Esophagus muscularis mucosa (tissue), 4 donors: ENCODE results near the gene PPP6R2. TPM values are rescaled to one million over a fixed set of nuclear protein-coding genes. Genes with fewer than 3 reads are reported as not detected.

Experiments used
- DNase-seq: peaks from one replicate; pipeline ENCODE4 v3.0.0-alpha.2; 2017; ENCODE audit errors: extremely low spot score
- H3K27ac ChIP-seq, 4 donors: fragments of 200-600 bp; sonication (generic); replicated peaks in 1 of 4; 1 replicate in 3 of 4; 2 replicates in 1 of 4; pipeline ENCODE4 v1.5.1; 2016 to 2019; ENCODE audit warnings: mild to moderate bottlenecking in 1 of 4
- H3K27me3 ChIP-seq, 4 donors: fragments of 200-600 bp; sonication (generic); one replicate each; pipeline versions ENCODE4 v1.5.1 to v1.6.0; 2016 to 2019
- H3K36me3 ChIP-seq, 4 donors: fragments of 200-600 bp; sonication (generic); one replicate each; pipeline ENCODE4 v1.5.1; 2016 to 2019
- H3K4me1 ChIP-seq, 4 donors: fragments of 200-600 bp; sonication (generic); one replicate each; pipeline ENCODE4 v1.5.1; 2016 to 2019
- H3K4me3 ChIP-seq, 4 donors: fragments of 200-600 bp; sonication (generic); 1 replicate in 2 of 4; 2 replicates in 2 of 4; pipeline ENCODE4 v1.5.1; 2016 to 2019; ENCODE audit warnings: mild to moderate bottlenecking in 4 of 4, moderate library complexity in 1 of 4
- H3K9me3 ChIP-seq, 4 donors: fragments of 200-600 bp; sonication (generic); 1 replicate in 3 of 4; 2 replicates in 1 of 4; pipeline ENCODE4 v1.5.1; 2016 to 2019
- EP300 ChIP-seq: sonication (generic); formaldehyde crosslinking; IDR thresholded peaks from one replicate; pipeline ENCODE4 v1.6.1; 2017; ENCODE audit warnings: antibody characterized with exemption
- POLR2A ChIP-seq: fragments of 450-650 bp; IDR thresholded peaks from one replicate; pipeline ENCODE4 v1.6.1; 2017; ENCODE audit warnings: antibody characterized with exemption, moderate library complexity, mild to moderate bottlenecking, low read depth
- POLR2AphosphoS5 ChIP-seq, 2 donors: sonication (generic); formaldehyde crosslinking; IDR thresholded peaks; one replicate each; pipeline ENCODE4 v1.6.1; 2017; ENCODE audit warnings: antibody characterized with exemption in 2 of 2
- WGBS: methylation state at CpG from one replicate; pipeline ENCODE4 v1.1.5; 2018; 5-methylcytosine and 5-hydroxymethylcytosine counted together
- intact Hi-C: fragments of 100-400 bp; cut with DNase I; formaldehyde crosslinking; loops from one replicate; pipeline ENCODE4 v1.15.1; 2023
- total RNA-seq, 4 donors: library from RNA; depleted of rRNA; stranded (reverse); fragments of >200 nt; gene quantifications; one replicate each; pipeline versions ENCODE4 v1.1.0 to v1.2.1, GENCODE V29; 2016
- TF ChIP-seq, protein P1 (sequence below), 3 experiments: fragments of 200-600 bp in 2 of 3; fragments of 450-650 bp in 1 of 3; sonication (generic) in 2 of 3; IDR thresholded peaks; one replicate each; pipeline ENCODE4 v1.5.1; 2017 to 2019; ENCODE audit warnings: antibody characterized with exemption in 3 of 3, mild to moderate bottlenecking in 2 of 3, moderate library complexity in 1 of 3

PPP6R2 gene
- total RNA-seq, 4 donors from 2014 or later = 57.7 to 79.4 (median 65.3) TPM

- TF ChIP-seq POLR2AphosphoS5 (IDR thresholded peaks at IDR 0.05) = no peak
- TF ChIP-seq POLR2A = no peak
- no peak for TF ChIP-seq EP300
- TF ChIP-seq, protein P1, sequence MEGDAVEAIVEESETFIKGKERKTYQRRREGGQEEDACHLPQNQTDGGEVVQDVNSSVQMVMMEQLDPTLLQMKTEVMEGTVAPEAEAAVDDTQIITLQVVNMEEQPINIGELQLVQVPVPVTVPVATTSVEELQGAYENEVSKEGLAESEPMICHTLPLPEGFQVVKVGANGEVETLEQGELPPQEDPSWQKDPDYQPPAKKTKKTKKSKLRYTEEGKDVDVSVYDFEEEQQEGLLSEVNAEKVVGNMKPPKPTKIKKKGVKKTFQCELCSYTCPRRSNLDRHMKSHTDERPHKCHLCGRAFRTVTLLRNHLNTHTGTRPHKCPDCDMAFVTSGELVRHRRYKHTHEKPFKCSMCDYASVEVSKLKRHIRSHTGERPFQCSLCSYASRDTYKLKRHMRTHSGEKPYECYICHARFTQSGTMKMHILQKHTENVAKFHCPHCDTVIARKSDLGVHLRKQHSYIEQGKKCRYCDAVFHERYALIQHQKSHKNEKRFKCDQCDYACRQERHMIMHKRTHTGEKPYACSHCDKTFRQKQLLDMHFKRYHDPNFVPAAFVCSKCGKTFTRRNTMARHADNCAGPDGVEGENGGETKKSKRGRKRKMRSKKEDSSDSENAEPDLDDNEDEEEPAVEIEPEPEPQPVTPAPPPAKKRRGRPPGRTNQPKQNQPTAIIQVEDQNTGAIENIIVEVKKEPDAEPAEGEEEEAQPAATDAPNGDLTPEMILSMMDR (IDR thresholded peaks at IDR 0.05) = no peak
- Histone ChIP-seq H3K36me3 (peaks cover 81 to 90% (median 89%) of the 10 kb centered on the region in 4 donors), H3K4me1 (peaks cover 9 to 14% (median 10%) of the 10 kb centered on the region in 4 donors), H3K9me3 (no peaks in the 10 kb centered on the region), H3K4me3 (no peak overlapping the region), H3K27ac (no peak overlapping the region), H3K27me3 (no peaks in the 10 kb centered on the region)
- intact Hi-C loops = no loop called here
- WGBS = 87% methylated on average over 12 of the region's 24 CpGs
- DNase-seq = no peak
Measured at GRCh38 chr22:50464451-50464850, 121.3 kb downstream of the PPP6R2 start.

- H3K4me3 ChIP-seq = no peak overlapping the region
- TF ChIP-seq, protein P1 (IDR thresholded peaks at IDR 0.05) = no peak
- TF ChIP-seq EP300 (no peak), POLR2AphosphoS5 (IDR thresholded peaks at IDR 0.05) (no peak), POLR2A (no peak)
- no peaks in the 10 kb centered on the region for H3K27me3 ChIP-seq
- intact Hi-C loops = no loop called here
- no peak for DNase-seq
- peaks cover 17 to 23% (median 19%) of the 10 kb centered on the region in 4 donors for H3K4me1 ChIP-seq
- H3K36me3 ChIP-seq = peaks cover 73 to 82% (median 80%) of the 10 kb centered on the region in 4 donors
- H3K9me3 ChIP-seq = no peaks in the 10 kb centered on the region
- WGBS = 93% methylated on average over 26 of the region's 30 CpGs
- no peak overlapping the region for H3K27ac ChIP-seq
Measured at GRCh38 chr22:50465066-50465930, 122.2 kb downstream of the PPP6R2 start.

DNA sequence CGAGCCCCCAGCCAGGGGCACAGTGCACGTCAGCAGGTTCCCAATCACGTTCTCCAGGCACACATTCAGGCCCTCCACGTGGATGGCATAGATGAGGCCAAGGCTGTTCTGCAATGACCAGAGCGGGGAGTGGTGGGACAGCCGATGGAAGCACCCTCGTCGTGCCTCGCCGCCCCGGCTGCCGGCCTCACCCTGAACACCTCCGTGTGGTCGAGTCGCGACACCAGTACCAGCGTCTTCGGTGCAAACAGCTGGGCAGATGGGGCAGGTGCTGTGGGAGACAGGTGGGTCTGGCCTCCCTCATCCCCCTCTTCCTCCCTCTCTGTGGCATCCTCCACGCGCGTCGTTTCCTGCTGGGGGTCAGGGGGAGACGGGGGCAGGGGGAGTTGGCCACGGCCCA, 124.2 kb downstream of the PPP6R2 start:
- peaks cover 52 to 61% (median 60%) of the 10 kb centered on the region in 4 donors for H3K36me3 ChIP-seq
- DNase-seq = no peak
- H3K27me3 ChIP-seq = no peaks in the 10 kb centered on the region
- intact Hi-C loops = no loop called here
- H3K9me3 ChIP-seq = no peaks in the 10 kb centered on the region
- H3K27ac ChIP-seq = no peak overlapping the region
- H3K4me3 ChIP-seq = no peak overlapping the region
- peaks cover 35 to 43% (median 39%) of the 10 kb centered on the region in 4 donors for H3K4me1 ChIP-seq
- TF ChIP-seq POLR2A = no peak
- TF ChIP-seq, protein P1 (IDR thresholded peaks at IDR 0.05) = no peak
- no peak for TF ChIP-seq POLR2AphosphoS5 (IDR thresholded peaks at IDR 0.05)
- no peak for TF ChIP-seq EP300
- WGBS = 84% methylated on average over 16 of the region's 24 CpGs

DNA sequence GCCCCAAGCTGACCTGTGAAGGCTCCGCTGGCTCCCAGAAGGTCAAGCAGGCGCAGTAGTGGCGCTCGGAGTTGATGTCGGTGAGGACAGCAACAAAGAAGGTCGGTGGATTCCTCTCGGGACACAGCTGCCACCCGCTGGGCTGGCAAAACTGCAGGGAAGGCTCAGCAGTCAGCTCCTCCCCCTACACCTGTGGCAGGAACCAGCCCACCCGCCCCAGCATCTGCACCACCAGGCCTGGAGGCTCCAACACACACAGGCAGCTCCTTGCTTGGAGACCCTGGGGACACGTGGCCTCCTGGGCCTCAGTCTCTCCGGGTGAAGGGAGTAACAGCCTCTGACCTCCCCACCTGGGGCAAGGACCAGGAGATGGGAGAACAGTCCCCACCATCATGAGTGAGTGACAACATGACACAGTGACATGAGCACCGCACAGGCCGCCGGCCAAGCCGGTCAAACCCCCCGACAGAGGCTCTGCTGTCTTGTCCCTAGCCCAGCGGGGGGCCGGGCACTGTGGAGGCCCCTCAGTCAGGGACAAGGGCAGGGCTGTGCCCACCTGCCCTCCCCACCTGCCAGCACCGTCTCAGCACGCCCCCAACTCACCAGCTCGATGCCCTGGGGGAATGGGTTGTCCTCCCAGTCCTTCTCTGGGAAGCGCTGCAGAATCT, 124.8 kb downstream of the PPP6R2 start:
- Histone ChIP-seq H3K27ac (no peak overlapping the region), H3K36me3 (peaks cover 47 to 55% (median 54%) of the 10 kb centered on the region in 4 donors), H3K9me3 (no peaks in the 10 kb centered on the region), H3K4me3 (no peak overlapping the region), H3K4me1 (peaks cover 41 to 49% (median 45%) of the 10 kb centered on the region in 4 donors), H3K27me3 (no peaks in the 10 kb centered on the region)
- WGBS = 88% methylated on average over 14 of the region's 22 CpGs
- DNase-seq = no peak
- TF ChIP-seq POLR2AphosphoS5 (IDR thresholded peaks at IDR 0.05) = no peak
- TF ChIP-seq EP300 = no peak
- TF ChIP-seq POLR2A = no peak
- TF ChIP-seq, protein P1 (IDR thresholded peaks at IDR 0.05) = no peak
- intact Hi-C loops = no loop called here
